HG03060 (cell line): Measurements from ENCODE around the gene PLCG1.

Experiments
- ATAC-seq: cut with Tn5 transposase; IDR thresholded peaks from one replicate; pipeline ENCODE4 v1.9.1; 2021; ENCODE audit warnings: low read depth, moderate number of reproducible peaks; ENCODE audit not compliant: unreplicated experiment

Gene PLCG1

GRCh38 chr20:41141153-41141815, 3.9 kb downstream of the PLCG1 start:
- ATAC-seq, result no peak

- ATAC-seq, result no peak
Observed at GRCh38 chr20:41142245-41142644, 4.9 kb downstream of the PLCG1 start.

GRCh38 chr20:41142919-41143318, 5.6 kb downstream of the PLCG1 start:
- ATAC-seq, result no peak

GRCh38 chr20:41143354-41143753, 6.0 kb downstream of the PLCG1 start:
- ATAC-seq, result no peak

GRCh38 chr20:41145317-41145716, 8.0 kb downstream of the PLCG1 start:
- ATAC-seq, result no peak

GRCh38 chr20:41145821-41146620, 8.7 kb downstream of the PLCG1 start:
- ATAC-seq, result no peak

- ATAC-seq, result no peak
Observed at GRCh38 chr20:41147767-41148191, 10.4 kb downstream of the PLCG1 start.

GRCh38 chr20:41148942-41149341, 11.6 kb downstream of the PLCG1 start:
- no peak for ATAC-seq

- no peak for ATAC-seq
Observed at GRCh38 chr20:41150664-41151063, 13.3 kb downstream of the PLCG1 start.

GRCh38 chr20:41151134-41151869, 14.0 kb downstream of the PLCG1 start:
- no peak for ATAC-seq

GRCh38 chr20:41152108-41152757, 14.9 kb downstream of the PLCG1 start:
- ATAC-seq, result no peak

GRCh38 chr20:41154436-41155176, 17.3 kb downstream of the PLCG1 start:
- no peak for ATAC-seq

GRCh38 chr20:41155261-41155660, 17.9 kb downstream of the PLCG1 start:
- no peak for ATAC-seq

- no peak for ATAC-seq
Observed at GRCh38 chr20:41158082-41158625, 20.8 kb downstream of the PLCG1 start.

- ATAC-seq, result no peak
Observed at GRCh38 chr20:41159547-41159946, 22.2 kb downstream of the PLCG1 start.

- no peak for ATAC-seq
Observed at GRCh38 chr20:41160686-41161085, 23.3 kb downstream of the PLCG1 start.

- ATAC-seq, result no peak
Observed at GRCh38 chr20:41161886-41162285, 24.5 kb downstream of the PLCG1 start.

GRCh38 chr20:41162396-41162795, 25.1 kb downstream of the PLCG1 start:
- no peak for ATAC-seq

- no peak for ATAC-seq
Observed at GRCh38 chr20:41163821-41164220, 26.5 kb downstream of the PLCG1 start.
